LNCAP (cell line): ENCODE results near the gene TRIO.
A peak's percentile ranks its signal among the peaks of the same experiment; 100 is the strongest.

Experiments
- TF ChIP-seq, protein P1 (sequence below): fragments of 450-650 bp; IDR thresholded peaks from 2 replicates; pipeline ENCODE4 v1.5.1; 2017; ENCODE audit warnings: mild to moderate bottlenecking

Gene TRIO

DNA sequence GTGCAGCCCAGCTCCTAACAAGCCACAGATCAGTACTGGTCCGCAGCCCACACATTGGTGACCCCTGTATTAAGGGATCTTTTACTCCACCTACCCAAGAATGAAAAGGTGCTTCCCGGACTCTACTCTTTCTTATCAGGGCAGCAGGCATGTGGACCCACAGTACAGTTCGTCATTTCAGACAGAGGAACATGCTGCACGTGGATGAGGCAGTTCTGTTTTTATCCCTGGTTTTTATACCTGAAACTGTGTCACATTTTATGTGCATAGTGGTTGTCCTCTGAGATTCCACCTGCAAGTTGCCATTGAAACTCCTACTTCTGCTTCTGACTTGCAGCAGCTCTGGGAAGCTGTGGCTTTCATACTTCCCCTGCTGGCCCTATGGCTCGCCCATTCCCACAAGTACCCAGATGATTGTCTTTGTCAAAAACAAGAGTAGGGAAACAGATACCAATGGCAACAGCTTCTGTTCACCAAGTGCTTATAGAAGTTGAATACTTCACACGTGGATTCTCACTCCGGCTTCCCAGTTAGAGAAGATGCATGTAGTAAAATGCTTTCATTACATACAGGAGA, 208.0 kb downstream of the TRIO start:
- TF ChIP-seq, protein P1, sequence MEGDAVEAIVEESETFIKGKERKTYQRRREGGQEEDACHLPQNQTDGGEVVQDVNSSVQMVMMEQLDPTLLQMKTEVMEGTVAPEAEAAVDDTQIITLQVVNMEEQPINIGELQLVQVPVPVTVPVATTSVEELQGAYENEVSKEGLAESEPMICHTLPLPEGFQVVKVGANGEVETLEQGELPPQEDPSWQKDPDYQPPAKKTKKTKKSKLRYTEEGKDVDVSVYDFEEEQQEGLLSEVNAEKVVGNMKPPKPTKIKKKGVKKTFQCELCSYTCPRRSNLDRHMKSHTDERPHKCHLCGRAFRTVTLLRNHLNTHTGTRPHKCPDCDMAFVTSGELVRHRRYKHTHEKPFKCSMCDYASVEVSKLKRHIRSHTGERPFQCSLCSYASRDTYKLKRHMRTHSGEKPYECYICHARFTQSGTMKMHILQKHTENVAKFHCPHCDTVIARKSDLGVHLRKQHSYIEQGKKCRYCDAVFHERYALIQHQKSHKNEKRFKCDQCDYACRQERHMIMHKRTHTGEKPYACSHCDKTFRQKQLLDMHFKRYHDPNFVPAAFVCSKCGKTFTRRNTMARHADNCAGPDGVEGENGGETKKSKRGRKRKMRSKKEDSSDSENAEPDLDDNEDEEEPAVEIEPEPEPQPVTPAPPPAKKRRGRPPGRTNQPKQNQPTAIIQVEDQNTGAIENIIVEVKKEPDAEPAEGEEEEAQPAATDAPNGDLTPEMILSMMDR: no peak

DNA sequence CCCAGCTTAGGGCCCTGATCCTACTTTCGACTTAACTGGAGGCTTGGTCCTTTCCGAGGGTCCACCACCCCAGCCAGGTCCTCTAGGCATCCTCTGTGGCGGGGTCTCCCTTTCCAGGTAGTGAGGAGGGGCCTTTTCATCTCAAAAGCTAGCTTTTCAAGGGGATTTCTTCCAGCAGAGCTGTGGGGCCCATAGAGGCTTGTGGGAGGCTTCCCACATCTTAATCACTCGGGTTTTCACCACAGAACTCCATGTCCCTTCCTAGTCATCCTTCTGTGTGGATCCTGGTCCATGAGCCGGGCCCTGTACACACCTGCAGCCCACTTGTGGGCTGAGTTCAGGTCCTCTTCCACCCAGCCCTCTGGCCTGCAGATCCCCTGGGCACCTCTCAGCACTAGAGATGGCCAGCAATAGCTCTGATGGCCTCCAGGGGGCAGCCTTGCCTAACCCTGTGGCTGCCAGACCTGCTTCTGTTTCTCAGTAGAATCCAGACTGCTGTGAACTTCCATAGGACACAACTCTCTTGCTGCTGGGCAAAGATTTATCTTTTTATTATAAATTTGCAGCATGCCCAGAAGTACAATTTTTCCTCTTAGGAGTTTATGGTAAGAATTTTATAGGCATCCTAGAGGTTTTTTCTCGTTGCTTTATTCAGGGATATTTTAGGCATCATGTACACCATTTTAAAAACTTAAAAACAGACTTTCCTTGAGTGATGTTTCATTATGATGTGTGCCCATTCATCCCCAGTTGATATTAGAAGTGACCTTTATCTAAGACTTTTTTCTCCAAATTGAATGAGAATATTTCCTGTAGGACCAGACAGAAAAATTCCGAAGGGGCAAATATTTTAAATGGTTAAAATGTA, 208.9 kb downstream of the TRIO start:
- TF ChIP-seq, protein P1: peak; percentile 98

DNA sequence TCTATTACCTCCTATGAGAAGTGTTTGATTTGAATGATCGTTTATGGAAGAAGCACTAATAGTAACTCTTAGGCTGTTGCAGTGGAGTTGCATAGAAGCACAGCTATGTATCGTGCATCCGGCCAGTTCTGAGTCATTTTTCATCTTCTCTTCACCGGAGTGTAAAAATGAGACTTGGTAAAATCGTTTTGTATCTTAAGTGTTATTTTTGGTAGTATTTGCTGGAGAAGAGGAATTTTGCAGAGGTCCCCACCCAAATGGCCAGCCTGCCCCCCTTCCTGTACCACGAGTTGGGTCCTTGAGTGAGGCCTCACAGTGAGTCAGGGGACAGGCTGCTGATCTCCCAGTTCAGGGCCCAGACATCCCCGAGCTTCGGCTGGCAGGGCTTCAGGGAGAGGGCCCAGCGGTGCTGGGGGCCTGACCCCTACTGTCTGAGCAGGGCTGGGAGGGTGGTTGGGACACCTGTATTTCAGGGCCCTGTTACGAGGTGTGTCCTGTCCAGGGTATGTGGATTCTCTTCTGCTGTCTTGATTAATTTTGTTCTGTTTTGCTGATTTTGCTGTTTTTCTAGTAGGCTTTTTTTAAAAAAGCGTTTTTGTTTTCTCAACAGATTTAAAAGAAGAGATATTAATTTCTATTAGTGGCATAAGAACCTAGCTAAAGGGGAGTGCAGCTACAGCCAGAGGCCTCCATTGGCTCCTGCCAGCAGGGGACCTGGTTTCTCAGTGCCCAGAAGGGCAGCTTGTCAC, 210.8 kb downstream of the TRIO start:
- TF ChIP-seq, protein P1: no peak

DNA sequence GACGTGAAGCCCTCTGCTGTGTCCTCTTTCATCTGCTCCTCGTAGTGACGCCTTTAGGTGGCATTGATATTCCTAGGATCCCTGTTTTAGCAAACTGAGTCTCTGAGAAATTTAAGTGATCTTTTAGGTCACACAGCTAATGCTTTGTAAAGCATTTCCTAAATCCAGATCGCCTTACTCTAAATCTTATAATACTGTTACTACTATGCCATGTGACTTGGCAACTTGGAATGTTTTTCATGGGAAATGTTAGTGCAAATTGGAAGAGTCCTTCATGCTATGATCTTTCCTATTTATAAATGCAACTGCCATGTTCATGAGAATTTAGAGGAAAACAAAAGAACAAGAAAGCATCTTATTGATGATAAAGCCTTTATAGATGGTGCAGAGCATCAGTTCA, 212.2 kb downstream of the TRIO start:
- TF ChIP-seq, protein P1: no peak

DNA sequence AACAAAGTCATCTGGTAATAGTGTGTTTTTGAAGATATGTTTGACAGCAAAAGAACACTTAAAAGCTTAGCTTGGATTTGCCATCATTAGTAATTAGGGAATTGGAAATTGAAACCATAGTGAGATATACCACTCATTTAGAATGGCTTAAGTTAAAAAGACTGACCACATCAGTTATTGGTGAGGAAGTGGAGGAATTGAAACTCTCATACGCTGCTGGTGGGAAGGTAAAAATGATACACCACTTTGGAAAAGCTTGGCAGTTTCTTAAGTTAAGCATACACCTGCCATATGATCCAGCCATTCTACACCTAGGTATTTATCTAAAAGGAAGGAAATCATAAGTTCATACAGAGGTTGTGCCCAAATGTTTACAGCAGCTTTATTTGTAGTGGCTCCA, 213.2 kb downstream of the TRIO start:
- TF ChIP-seq, protein P1: no peak

DNA sequence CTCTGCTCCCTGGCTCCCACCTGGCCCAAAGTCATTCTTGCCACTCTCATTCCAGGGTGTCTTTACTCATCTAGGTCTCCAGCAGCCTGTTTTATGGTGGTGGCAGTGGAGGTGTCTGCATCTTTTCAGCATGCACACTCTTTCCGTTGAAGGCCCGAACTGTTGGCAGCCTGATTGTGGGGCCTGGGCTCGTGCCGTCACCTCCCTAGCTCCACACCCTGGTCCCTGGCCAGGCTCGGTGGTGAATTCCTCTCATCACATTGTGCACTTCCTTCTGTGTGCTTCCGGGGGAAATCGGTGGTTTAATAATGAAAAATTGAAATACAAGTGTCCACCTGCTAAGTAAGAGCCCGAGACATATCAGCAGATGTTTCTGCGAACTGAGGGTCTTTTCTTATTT, 214.3 kb downstream of the TRIO start:
- TF ChIP-seq, protein P1: no peak

DNA sequence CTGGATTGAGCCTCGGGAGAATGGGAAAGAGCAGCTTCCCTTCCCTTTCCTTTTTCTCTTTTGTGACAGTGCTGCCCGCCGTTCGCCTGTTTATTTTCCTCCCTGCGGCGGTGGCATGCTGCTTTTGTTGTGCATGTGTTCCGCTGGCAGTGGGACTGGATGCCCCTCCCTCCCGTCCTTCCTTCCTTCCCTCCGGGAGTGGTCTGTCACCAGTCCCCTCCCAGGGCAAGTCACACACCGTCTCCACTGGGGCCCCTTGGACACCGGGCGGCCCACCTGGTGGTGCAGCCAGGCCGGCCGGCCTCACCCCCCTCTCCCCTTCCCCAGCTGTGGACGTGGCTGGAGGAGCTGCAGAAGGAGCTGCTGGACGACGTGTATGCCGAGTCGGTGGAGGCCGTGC, 214.7 kb downstream of the TRIO start:
- TF ChIP-seq, protein P1: no peak
